HepG2 (cell line): Measurements from ENCODE around the gene GLRX5. TPM values are rescaled to one million over a fixed set of nuclear protein-coding genes. Genes with fewer than 3 reads are reported as not detected.

Source experiments
- CCAR2 ChIP-seq: fragments of 200-400 bp; formaldehyde crosslinking; optimal IDR thresholded peaks from 2 replicates; pipeline ENCODE3; 2018; ENCODE audit warnings: low read depth, mild to moderate bottlenecking, low read length, moderate library complexity
- JUNB ChIP-seq: sonication (generic); formaldehyde crosslinking; IDR thresholded peaks from 2 replicates; pipeline ENCODE4 v1.8.0; 2022; ENCODE audit warnings: missing genetic modification reagents, mild to moderate bottlenecking, borderline replicate concordance
- KMT2B ChIP-seq: IDR thresholded peaks from 2 replicates; pipeline ENCODE4 v1.6.1; 2016; ENCODE audit warnings: missing genetic modification reagents, missing compliant biosample characterization
- NFE2L2 ChIP-seq: fragments of 150-350 bp; IDR thresholded peaks from 2 replicates; pipeline ENCODE4 v1.6.1; 2014; ENCODE audit warnings: low read length
- RNF2 ChIP-seq: fragments of 450-650 bp; conservative IDR thresholded peaks from 2 replicates; pipeline ENCODE4 v1.6.1; 2016; ENCODE audit warnings: low read depth
- SAP130 ChIP-seq: IDR thresholded peaks from 2 replicates; pipeline ENCODE4 v1.6.1; 2016; ENCODE audit warnings: low read depth
- SIX4 ChIP-seq: sonication (generic); formaldehyde crosslinking; IDR thresholded peaks from 2 replicates; pipeline ENCODE4 v1.4.0; 2020; ENCODE audit warnings: missing genetic modification reagents
- SMARCC2 ChIP-seq: fragments of 450-650 bp; IDR thresholded peaks from 2 replicates; pipeline ENCODE4 v1.6.1; 2017; ENCODE audit warnings: antibody characterized with exemption, mild to moderate bottlenecking
- SP5 ChIP-seq: IDR thresholded peaks from 2 replicates; pipeline ENCODE4 v1.6.1; 2016; ENCODE audit warnings: low read depth, borderline replicate concordance
- TCF7 ChIP-seq: sonication (generic); IDR thresholded peaks from 2 replicates; pipeline ENCODE4 v1.6.1; 2016; ENCODE audit warnings: antibody characterized with exemption, low read depth
- TRIM24 ChIP-seq: sonication (generic); formaldehyde crosslinking; IDR thresholded peaks from 2 replicates; pipeline ENCODE4 v1.8.0; 2022; ENCODE audit warnings: mild to moderate bottlenecking, missing genetic modification reagents
- U2AF2 ChIP-seq: fragments of 200-400 bp; formaldehyde crosslinking; IDR thresholded peaks from 2 replicates; pipeline ENCODE4 v1.6.1; 2017; ENCODE audit warnings: low read depth, mild to moderate bottlenecking, low read length
- ZFP82 ChIP-seq: sonication (generic); formaldehyde crosslinking; IDR thresholded peaks from 2 replicates; pipeline ENCODE4 v1.5.1; 2020; ENCODE audit warnings: mild to moderate bottlenecking, missing genetic modification reagents, borderline replicate concordance
- ZMYM4 ChIP-seq: sonication (generic); formaldehyde crosslinking; IDR thresholded peaks from 2 replicates; pipeline ENCODE4 v1.8.1; 2023; ENCODE audit warnings: mild to moderate bottlenecking, missing genetic modification reagents
- ZNF296 ChIP-seq: sonication (generic); formaldehyde crosslinking; conservative IDR thresholded peaks from 2 replicates; pipeline ENCODE4 v1.5.0; 2020; ENCODE audit warnings: mild to moderate bottlenecking, missing genetic modification reagents
- ZNF510 ChIP-seq: sonication (generic); formaldehyde crosslinking; IDR thresholded peaks from 2 replicates; pipeline ENCODE4 v1.4.0; 2020; ENCODE audit warnings: low read depth, mild to moderate bottlenecking, missing genetic modification reagents
- ZNF589 ChIP-seq: sonication (generic); formaldehyde crosslinking; conservative IDR thresholded peaks from 2 replicates; pipeline ENCODE4 v1.8.0; 2022; ENCODE audit warnings: mild to moderate bottlenecking, moderate library complexity, missing genetic modification reagents
- ZNF678 ChIP-seq: sonication (generic); formaldehyde crosslinking; IDR thresholded peaks from 2 replicates; pipeline ENCODE4 v1.4.0; 2020; ENCODE audit warnings: mild to moderate bottlenecking, missing genetic modification reagents
- ZNF883 ChIP-seq: sonication (generic); formaldehyde crosslinking; IDR thresholded peaks from 2 replicates; pipeline ENCODE4 v1.5.1; 2020; ENCODE audit warnings: mild to moderate bottlenecking, missing genetic modification reagents; ENCODE audit errors: not compliant biosample characterization
- polyA plus RNA-seq, 8 experiments: library from polyadenylated mRNA; depleted of rRNA in 3 of 8; stranded (reverse) in 7 of 8; unstranded in 1 of 8; fragments of >200 nt; fragmentation: Illumina TruSeq in 4 of 8; extraction: Trizol in 4 of 8; gene quantifications; 2 replicates each; pipeline versions ENCODE4 v1.2.1 to v1.2.3, GENCODE V29; 2011 to 2016; ENCODE audit warnings: low read depth in 4 of 8, missing spikeins in 1 of 8, mixed read lengths in 1 of 8; ENCODE audit not compliant: insufficient read depth in 1 of 8
- total RNA-seq, 5 experiments: library from RNA; depleted of rRNA; stranded (reverse); fragments of >200 nt; fragmentation: Illumina TruSeq; extraction: Trizol; gene quantifications; 2 replicates each; pipeline ENCODE4 v1.2.3, GENCODE V29; 2016; ENCODE audit warnings: low read depth in 1 of 5
- TF ChIP-seq, protein P1 (sequence below): sonication (generic); formaldehyde crosslinking; conservative IDR thresholded peaks from 2 replicates; pipeline ENCODE4 v1.4.0; 2020; ENCODE audit warnings: missing genetic modification reagents
- TF ChIP-seq, protein P2 (sequence below): sonication (generic); formaldehyde crosslinking; IDR thresholded peaks from 2 replicates; pipeline ENCODE4 v1.4.0; 2020; ENCODE audit warnings: missing genetic modification reagents
- TF ChIP-seq, protein P3 (sequence below): sonication (generic); formaldehyde crosslinking; IDR thresholded peaks from 2 replicates; pipeline ENCODE4 v1.5.0; 2020; ENCODE audit warnings: missing genetic modification reagents
- TF ChIP-seq, protein P4 (sequence below): sonication (generic); formaldehyde crosslinking; conservative IDR thresholded peaks from 2 replicates; pipeline ENCODE4 v1.5.0; 2020; ENCODE audit warnings: missing genetic modification reagents
- TF ChIP-seq, protein P5 (sequence below): sonication (generic); formaldehyde crosslinking; IDR thresholded peaks from 2 replicates; pipeline ENCODE4 v1.5.1; 2020; ENCODE audit warnings: mild to moderate bottlenecking, missing genetic modification reagents, moderate library complexity

GLRX5 gene
- total and polyA plus RNA-seq, 2 of the 13 experiments (the other 11 are each of a cell fraction or from before 2014, with no cell fraction given), result 122 to 146 TPM

DNA sequence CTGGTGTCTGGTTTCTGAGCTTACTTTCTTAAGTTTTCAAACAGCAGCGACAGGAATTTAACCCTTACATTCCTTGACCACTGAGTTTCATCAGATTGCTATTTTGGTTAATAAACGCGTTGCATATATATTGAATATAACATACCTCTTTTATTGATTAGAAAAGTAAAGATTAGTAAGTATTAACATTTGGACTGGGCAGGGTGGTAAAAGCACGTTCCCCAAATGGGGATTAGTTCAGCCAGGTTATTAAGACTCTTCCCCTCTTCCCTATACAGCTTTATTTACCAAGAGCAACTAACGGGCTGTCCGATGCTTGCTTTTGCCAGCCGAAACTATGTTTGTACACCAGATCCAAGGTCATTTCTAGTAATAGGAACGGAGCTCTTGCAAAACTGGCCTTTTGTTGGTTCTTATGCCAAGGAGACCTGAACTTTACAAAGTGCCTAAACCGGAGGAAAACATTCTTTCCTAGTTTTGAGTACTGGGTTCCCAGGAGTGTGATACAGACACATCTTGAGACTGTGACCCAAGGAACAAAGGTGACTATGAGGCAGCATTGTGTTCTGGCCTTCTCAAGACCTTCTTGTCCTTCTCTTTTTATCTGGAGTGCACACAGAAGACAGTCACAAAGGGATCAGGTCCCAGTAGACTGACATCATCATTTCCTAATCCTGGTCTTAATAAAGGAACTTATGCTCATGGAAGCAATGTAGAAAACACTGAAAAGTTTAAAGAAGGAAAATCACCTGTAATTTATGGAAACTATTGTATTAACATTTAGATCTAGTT, 2.6 kb downstream of the GLRX5 start (continued):
- no peak; the same call in 1 of the 2 replicates for TF ChIP-seq KMT2B (CRISPR knock-in tag)
- peak; percentile 96 for TF ChIP-seq SAP130 (CRISPR knock-in tag)
- TF ChIP-seq, protein P1, sequence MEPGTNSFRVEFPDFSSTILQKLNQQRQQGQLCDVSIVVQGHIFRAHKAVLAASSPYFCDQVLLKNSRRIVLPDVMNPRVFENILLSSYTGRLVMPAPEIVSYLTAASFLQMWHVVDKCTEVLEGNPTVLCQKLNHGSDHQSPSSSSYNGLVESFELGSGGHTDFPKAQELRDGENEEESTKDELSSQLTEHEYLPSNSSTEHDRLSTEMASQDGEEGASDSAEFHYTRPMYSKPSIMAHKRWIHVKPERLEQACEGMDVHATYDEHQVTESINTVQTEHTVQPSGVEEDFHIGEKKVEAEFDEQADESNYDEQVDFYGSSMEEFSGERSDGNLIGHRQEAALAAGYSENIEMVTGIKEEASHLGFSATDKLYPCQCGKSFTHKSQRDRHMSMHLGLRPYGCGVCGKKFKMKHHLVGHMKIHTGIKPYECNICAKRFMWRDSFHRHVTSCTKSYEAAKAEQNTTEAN (CRISPR knock-in tag), result no peak
- TF ChIP-seq TCF7, result peak; percentile 56
- TF ChIP-seq RNF2, result no peak
- TF ChIP-seq ZNF510 (CRISPR knock-in tag), result no peak
- peak; percentile 68 for TF ChIP-seq SIX4
- no peak for TF ChIP-seq ZNF678
- TF ChIP-seq CCAR2, result no peak
- TF ChIP-seq, protein P2, sequence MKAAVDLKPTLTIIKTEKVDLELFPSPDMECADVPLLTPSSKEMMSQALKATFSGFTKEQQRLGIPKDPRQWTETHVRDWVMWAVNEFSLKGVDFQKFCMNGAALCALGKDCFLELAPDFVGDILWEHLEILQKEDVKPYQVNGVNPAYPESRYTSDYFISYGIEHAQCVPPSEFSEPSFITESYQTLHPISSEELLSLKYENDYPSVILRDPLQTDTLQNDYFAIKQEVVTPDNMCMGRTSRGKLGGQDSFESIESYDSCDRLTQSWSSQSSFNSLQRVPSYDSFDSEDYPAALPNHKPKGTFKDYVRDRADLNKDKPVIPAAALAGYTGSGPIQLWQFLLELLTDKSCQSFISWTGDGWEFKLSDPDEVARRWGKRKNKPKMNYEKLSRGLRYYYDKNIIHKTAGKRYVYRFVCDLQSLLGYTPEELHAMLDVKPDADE (CRISPR knock-in tag), result no peak
- 0 out of 2 replicates have a peak, but pooled peaks have one; percentile 39 for TF ChIP-seq SP5 (CRISPR knock-in tag)
- TF ChIP-seq, protein P3, sequence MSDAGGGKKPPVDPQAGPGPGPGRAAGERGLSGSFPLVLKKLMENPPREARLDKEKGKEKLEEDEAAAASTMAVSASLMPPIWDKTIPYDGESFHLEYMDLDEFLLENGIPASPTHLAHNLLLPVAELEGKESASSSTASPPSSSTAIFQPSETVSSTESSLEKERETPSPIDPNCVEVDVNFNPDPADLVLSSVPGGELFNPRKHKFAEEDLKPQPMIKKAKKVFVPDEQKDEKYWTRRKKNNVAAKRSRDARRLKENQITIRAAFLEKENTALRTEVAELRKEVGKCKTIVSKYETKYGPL (CRISPR knock-in tag), result no peak
- TF ChIP-seq SMARCC2, result no peak
- TF ChIP-seq ZFP82 (CRISPR knock-in tag), result no peak
- TF ChIP-seq TRIM24 (CRISPR knock-in tag), result no peak
- TF ChIP-seq, protein P4, sequence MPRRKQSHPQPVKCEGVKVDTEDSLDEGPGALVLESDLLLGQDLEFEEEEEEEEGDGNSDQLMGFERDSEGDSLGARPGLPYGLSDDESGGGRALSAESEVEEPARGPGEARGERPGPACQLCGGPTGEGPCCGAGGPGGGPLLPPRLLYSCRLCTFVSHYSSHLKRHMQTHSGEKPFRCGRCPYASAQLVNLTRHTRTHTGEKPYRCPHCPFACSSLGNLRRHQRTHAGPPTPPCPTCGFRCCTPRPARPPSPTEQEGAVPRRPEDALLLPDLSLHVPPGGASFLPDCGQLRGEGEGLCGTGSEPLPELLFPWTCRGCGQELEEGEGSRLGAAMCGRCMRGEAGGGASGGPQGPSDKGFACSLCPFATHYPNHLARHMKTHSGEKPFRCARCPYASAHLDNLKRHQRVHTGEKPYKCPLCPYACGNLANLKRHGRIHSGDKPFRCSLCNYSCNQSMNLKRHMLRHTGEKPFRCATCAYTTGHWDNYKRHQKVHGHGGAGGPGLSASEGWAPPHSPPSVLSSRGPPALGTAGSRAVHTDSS (CRISPR knock-in tag), result no peak
- no peak for TF ChIP-seq U2AF2
- no peak for TF ChIP-seq ZNF296 (CRISPR knock-in tag)
- TF ChIP-seq ZNF589 (CRISPR knock-in tag), result no peak
- no peak for TF ChIP-seq NFE2L2
- no peak for TF ChIP-seq ZNF883 (CRISPR knock-in tag)
- TF ChIP-seq, protein P5, sequence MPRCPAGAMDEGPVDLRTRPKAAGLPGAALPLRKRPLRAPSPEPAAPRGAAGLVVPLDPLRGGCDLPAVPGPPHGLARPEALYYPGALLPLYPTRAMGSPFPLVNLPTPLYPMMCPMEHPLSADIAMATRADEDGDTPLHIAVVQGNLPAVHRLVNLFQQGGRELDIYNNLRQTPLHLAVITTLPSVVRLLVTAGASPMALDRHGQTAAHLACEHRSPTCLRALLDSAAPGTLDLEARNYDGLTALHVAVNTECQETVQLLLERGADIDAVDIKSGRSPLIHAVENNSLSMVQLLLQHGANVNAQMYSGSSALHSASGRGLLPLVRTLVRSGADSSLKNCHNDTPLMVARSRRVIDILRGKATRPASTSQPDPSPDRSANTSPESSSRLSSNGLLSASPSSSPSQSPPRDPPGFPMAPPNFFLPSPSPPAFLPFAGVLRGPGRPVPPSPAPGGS (CRISPR knock-in tag), result no peak
- no peak; the same call in 1 of the 2 replicates for TF ChIP-seq JUNB (CRISPR knock-in tag)
- no peak; the same call in 1 of the 2 replicates for TF ChIP-seq ZMYM4 (CRISPR knock-in tag)
